ENCODE measurements around the gene ADAM10.
"Not testable (repeated sequence)": the region's sequence is repeated elsewhere in the genome, so short reads cannot be mapped to it uniquely, and the experiment has no call there.

The ADAM10 gene

DNA sequence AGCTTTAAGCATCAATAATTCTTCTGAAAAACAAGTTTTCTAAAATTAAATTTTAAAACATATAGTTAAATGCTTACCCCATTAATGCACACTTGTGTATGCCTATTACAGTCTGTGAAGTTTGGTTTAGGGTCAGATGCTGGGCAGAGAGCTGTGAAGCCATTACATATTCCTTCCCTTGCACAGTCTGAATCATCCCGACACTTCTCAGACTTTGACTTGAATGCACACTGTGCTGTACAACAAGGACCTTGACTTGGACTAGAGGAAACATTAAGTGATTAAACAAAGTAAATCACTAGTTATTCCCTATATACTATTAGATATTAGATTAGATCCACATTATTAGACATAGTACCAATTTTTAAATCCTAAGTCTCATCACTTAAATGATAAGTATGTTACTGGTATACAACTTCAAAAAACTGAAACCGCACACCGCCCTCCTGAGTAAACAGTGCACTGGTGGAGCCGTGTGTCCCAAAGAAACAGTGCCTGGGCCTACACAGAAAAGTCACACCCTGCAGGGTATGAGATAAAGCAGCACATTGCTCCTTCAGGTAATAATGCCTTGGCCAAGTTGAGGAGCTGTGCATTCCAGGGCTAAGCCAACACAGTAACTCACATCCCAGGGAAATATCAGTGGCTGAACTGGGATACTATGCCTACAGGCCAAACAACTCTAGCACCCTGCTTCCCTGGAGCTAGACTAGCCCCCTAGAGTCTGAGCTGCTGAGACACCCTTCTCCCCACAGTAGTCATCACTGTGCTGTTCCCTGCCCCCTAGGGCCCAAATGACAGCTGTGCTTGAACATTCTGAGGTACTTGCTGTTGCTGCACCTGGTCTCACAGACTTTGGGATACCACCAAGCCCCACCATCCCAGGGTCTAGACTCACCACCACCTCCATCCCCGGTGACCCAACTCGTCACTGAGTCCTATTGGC lies 137.5 kb downstream of the ADAM10 start:
- DNase-seq (ENCODE audit: low read depth in 2 of 2, low spot score in 1 of 2) = no peak

DNA sequence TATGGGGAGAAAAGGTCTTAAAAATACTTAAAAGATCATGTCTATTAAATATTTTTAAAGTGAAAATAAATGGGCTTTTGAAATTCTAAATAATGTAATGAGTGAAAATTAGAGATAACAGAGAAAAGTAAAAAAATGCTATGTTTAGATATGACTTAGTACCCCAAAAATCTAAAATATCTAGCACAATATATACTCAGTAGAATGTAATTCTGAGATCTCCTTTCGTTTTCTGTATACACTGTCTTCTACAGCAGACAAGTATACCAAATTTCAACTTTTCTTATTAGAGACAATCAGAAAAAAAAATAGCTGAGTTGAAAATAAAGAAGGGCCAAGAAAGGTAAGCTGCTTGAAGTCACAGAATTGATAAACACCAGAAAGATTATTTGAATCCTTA lies 140.8 kb downstream of the ADAM10 start:
- no peak for DNase-seq (ENCODE audit: low read depth in 2 of 2, low spot score in 1 of 2)

DNA sequence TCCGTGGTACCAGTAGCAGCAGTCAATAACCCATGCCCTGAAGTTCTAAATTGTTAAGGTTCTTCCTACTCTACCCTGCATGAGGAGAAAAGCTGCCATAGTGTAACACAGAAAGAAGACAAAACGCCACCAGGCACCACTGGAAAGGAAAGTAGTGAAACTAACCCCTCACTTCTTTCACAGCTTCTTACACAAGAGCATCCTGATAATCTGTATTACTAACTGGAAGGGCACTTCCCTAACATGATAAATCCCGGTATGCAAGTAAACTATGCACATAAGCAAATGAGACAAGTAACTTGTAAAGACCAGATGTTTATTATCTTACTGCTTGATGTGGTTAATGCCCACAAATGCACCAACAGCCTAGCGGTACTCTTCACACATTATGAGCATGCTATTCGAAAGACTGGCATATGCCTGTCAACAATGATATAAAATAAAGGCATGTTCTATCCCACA lies 141.3 kb downstream of the ADAM10 start:
- DNase-seq (ENCODE audit: low read depth in 2 of 2, low spot score in 1 of 2) = no peak

DNA sequence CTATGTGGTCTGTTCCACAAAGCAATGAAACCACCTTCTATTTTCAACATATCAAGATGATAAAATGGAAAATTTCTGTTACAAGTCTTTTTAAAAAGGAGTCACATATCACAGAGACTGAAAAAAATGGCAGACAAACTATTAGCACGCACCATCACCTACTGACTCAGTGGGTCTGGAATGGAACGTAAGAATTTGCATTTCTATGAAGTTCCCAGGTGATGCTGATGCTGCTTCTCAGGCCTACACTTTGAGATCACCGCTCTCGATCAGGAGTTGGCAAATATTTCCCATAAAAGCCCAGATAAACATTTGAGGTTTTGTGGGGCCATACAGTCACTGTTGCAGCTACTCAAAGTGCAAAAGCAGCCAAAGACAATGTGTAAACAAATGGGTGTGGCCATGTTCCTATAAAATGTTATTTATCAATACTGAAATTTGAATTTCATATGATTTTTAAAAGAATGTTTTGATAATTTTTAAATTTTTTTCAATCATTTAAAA lies 142.9 kb downstream of the ADAM10 start:
- no peak for DNase-seq (ENCODE audit: low read depth in 2 of 2, low spot score in 1 of 2)

DNA sequence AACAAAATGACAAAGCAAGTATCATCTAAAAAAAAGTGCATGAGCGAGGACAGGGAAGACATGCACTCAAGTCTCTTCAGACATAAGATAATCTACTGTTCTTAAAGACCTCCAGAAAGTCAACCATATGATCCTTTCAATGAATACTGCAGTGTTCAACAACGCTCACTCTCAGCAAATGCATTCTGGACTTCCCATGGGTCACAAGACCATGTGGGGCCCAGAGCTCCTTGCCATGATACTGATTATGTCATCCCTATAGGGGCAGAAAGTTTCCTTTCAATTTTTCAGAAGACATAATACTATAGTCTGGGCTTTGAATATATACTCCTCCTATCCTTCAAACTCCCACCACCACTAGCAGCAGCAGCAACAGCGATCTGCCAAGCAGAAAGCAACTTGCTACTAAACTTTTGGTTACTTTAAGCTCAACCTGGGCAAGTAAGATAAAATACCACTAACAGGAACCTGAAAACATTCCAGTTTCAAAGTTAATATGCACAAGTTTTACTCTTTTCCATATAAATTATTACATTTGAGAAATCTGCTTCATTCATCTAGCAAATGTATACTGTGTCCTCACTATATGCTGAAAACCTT lies 143.5 kb downstream of the ADAM10 start:
- DNase-seq (ENCODE audit: low read depth in 2 of 2, low spot score in 1 of 2) = no peak

DNA sequence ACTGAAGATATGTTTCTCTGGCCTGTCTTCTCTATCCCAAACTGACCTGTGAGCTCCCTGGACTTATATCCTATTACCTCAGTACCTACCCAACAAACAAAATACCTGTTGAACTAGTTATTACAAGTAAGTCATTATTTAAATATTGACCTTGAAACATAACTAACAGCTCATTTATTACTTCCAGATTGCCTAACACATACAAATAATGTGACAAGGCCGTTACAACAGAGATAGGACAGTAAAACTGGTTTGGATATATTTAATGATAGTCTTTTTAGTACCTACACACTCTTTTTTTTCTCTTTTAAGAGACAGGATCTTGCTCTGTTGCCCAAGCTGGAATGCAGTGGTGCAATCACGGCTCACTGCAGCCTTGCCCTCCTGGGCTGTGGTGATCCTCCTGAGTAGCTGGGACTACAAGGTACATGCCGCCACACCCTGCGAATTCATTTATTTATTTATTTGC lies 145.0 kb downstream of the ADAM10 start:
- DNase-seq (ENCODE audit: low read depth in 2 of 2, low spot score in 1 of 2) = no peak

DNA sequence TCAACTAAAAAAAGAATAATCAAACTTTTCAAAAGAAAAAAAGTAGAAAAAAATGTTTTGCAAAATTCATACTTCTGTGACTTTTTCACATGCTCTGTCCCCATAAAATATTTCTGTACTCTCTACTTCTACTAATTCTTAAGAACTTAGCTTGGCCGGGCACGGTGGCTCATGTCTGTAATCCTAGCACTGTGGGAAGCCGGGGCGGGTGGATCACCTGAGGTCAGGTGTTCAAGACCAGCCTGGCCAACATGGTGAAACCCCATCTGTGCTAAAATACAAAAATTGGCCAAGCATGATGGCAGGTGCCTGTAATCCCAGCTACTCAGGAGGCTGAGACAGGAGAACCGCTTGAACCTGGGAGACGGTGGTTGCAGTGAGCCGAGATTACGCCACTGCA lies 145.6 kb downstream of the ADAM10 start:
- DNase-seq (ENCODE audit: low read depth in 2 of 2, low spot score in 1 of 2) = not testable (repeated sequence)

DNA sequence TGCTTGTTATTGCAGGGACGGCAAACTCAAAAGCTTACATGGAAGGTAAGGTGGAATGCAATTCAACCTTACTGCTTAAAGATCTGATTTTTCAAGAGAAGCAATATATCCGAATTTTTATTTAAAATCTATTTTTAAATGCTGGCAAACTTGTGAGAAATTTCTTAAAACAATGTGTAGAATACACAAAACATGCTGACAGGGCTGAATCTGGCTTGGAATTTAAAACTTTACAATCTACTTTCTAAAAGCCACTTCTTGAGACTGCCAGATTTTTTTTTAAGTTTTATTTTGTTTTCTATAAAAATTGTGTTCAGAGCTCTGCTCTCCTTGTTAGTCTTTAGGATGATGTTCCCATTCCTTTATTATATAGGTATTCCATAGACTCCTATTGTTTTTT lies 146.7 kb downstream of the ADAM10 start:
- DNase-seq (ENCODE audit: low read depth in 2 of 2, low spot score in 1 of 2) = no peak

DNA sequence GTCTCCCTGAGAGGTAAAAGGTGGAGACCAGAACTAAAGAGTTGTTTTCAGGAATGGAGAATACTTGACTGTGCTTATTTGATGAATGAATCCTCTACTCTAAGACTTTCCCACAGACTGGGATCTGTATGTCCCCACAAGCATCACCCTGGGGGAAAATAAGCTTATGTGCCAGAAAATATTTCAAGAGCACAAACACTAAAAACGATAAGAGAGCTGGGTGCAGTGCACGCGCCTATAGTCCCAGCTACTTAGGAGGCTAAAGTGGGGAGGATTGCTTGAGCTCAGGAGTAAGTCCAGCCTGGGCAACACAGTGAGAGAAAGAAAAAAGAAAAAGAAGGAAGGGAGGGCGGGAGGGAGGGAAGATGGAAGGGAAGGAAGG lies 150.7 kb downstream of the ADAM10 start:
- DNase-seq (ENCODE audit: low read depth in 2 of 2, low spot score in 1 of 2) = no peak

DNA sequence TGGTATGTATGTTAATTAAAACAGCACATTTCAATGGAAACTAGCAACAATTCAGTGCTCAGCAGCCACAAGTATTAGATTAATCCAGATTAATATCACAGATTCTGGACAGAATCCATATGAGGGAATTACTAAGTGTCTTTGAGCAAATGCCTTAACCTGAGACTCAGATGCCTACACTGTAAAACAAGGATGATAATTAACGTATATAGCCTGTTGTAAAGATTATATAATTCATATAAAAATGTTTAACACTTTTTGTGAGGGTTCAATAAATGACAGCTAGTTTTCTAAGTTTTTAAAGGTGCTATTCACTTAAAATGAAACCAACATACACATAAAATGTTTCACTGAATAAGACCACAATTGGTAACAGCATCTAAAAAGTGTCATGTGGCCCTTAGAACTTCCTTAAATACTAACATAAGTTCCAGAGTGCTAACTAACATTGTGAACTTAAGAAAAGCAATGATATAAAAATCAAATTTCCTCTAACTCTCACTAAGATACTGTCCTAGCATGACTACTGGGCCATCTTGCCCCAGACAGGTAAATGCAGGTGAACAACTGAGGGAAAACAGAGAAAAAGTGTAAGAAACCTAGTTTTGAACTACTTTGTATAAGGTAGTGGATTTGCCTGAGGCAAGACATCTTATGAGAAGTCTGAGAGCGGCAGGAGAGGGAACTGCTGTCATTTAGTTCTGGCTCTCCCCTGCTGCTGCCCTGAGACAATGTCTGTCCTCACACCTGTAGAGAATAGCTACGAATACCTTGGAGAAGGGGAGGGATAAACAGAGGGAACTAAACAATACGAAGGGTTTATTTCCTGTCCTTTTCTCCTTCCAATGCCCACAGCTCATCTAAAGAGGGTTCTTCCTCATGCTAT lies 151.3 kb downstream of the ADAM10 start:
- no peak for DNase-seq (ENCODE audit: low read depth in 2 of 2, low spot score in 1 of 2)

DNA sequence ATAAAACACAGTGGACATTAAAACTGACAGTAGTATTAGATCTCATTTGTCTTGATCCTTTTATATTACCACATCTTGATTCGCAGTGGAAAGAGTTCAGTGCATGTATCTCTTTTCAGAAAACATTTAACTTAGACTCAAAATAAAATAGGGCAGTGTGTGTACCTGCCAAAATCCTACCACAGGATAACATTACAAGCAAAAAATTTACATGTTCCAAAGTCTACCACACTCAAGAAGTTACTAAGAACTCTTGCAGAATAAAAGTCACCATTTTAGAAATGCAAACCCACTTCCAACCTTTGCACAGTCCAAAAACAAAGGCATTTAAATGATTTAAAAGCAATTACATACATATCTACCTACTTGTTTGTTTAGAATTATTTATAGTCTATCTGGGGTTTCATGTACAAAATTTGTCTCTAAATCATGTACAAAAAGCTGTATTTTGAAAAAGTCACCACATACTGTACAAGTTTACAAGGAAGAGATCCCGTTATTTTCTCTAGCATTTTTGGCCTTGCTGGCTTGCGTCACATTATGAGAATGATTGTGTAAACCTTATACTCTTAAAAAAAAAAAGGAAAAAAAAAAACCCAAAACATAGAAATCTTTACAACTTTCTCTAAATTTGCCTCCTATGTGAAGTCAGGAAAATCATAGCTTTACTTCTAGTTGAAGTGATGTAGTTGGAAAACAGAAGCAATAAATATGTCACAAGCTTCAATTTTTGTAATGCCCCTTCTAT lies 153.8 kb downstream of the ADAM10 start:
- DNase-seq (ENCODE audit: low read depth in 2 of 2, low spot score in 1 of 2) = no peak

DNA sequence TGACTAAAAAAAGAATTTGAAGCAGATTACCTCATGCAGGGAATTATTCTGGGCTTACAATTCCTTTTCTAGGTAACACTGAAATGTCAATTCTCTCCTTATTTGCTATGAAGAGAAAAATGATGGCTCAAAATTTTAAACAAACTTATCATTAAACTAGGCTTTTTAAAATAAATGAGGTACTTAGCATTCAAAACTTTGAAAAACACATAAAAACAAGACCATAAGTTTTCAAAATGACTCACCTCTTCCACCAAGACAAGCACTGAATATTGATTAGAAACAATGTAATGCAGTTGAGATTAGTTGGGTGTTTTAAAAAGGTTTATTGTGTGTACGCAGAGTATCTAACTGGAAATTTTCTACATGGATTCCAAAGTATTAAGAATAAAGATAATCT lies 154.6 kb downstream of the ADAM10 start:
- DNase-seq (ENCODE audit: low read depth in 2 of 2, low spot score in 1 of 2) = no peak

DNA sequence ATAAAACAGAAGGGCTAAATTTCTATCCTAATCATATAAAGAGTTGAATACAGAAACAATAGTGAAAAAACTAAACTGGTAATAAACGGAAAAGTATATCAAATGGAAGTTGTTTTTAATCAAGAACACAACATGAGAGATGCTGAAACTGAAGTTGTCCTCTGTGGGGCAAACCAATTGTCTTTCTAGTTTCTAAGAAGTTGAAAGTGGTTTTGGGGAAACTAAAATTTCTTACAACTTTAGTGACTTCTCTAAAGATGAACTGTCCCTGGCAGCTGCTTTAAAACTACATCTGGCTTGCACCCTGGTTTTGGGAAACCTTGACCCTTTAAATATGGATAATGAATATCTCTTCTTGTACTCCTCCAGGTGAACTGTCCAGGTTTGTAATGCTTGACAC lies 155.6 kb downstream of the ADAM10 start:
- no peak for DNase-seq (ENCODE audit: low read depth in 2 of 2, low spot score in 1 of 2)

DNA sequence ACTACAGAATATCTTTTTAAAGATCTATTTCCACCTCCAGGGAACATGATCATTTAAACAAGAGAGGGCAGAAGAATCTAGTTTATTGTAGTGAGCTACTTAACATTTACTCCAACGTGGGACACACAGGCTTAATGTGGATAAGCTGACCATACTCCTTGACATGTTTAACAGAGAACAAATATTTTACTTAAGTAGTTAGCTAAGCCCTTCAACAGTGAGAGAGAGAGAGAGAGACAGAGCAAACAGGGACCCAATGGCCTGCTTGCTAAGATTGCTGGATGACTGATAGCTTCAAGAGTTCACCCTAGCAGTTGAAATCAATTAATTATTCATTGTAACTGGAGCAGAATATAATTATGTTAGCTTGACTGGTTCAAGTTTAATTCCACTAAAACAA lies 158.6 kb downstream of the ADAM10 start:
- no peak for DNase-seq (ENCODE audit: low read depth in 2 of 2, low spot score in 1 of 2)

DNA sequence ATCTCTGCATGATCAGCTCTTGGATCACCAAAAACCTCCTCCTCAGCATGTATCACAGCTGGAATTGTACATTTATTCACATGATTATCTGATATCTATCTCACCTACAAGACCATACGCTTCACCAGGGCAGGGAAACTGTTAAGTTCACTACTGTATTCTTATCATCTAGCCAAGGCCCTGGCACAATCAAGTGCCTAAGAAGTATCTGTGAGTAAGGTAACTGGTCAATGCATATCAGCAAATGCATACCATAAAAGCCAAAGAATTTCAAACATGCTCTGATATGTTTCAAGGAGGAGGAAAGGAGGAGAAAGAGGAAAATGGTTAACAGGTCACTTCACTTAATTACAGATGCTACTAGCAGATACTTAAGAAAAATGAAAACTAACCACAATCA lies 159.3 kb downstream of the ADAM10 start:
- DNase-seq (ENCODE audit: low read depth in 2 of 2, low spot score in 1 of 2) = no peak

DNA sequence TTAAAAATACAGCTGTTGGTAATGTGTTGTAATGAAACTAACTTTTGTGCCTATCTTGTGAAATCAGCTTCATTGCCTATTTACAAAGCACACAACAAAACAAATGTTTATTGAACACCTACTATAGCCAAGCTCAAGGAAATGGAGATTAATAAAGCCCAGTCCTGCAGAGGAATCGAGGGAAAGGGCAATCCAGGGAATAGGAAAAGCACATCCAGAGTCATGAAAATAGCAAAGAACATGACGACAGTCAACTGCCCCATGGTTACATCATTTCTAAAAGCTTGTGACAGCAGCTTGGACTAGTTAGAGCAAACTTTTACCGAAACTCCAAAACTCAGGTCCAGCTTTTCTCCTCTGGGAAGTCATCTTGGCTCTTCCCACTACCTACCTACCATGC lies 160.5 kb downstream of the ADAM10 start:
- DNase-seq (ENCODE audit: low read depth in 2 of 2, low spot score in 1 of 2) = no peak

DNA sequence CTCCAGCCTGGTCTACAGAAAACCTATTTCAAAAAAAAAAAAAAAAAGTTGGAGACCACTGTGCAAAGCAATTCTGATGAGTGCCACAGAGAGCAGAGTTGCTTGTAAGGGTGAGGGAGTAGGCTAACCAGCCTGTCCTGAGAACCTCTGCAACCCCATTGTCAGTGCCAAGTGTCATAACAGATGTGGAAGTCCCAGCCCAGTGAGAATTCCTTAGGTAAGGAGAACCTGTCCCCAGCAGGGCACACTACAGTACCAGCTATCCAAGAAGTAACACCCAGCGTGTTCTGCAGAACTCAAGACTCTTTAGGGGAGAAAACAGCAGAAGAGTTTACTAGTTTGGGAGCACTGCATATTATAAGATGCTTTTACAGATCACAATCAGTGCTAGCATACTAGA lies 161.4 kb downstream of the ADAM10 start:
- no peak for DNase-seq (ENCODE audit: low read depth in 2 of 2, low spot score in 1 of 2)

DNA sequence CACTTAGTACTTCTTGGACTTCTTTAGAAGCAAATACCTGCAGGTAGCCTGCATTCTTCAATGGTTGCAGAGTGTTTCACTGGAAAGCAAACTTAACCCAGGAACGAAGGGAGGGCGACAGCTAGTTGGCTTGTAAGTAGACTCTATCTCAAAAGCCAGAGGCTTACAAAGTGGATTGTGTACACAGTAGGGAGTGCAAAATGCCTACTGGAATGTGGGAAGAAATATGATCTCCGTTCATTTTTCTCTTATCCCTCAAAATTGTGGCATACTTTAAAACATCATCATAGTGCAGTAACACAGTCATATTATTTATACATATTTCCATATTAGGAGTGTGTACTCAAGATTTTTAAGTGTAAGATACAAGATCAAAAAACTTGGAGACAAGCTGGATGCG lies 162.0 kb downstream of the ADAM10 start:
- DNase-seq (ENCODE audit: low read depth in 2 of 2, low spot score in 1 of 2) = no peak

DNA sequence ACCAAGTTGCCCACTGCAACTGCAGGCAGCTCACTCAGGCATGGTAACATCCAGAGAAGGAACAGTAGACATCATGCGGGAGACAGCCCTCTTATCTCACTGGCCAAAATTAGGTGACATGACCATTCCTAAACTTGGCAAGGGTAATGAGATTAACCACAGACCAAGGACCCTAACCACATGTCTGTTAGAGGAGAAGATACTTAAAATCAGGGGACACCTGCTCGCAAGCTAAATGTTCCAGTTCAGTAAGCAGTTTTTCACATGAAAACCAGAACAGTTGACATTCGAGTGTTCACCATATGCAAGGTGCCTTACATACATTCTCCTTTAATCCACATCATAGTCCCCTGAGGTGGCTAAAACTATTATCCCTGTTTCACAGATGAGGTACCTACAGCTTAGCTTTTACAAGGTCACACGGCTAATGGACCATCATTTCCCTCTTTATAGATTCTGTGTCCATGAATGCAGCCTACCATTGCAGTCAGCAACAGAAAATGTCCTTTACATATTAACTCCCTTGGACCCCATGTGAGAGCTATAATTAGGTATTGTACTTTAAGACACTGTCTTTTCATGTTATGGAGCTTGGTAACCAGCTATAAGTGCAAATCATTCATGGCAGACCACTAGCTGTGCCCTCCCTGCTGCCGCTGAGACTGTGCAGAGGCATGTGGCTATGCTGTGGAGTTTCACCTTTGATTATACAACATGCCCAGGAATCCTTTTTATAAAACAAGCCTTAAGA lies 163.6 kb downstream of the ADAM10 start:
- no peak for DNase-seq (ENCODE audit: low read depth in 2 of 2, low spot score in 1 of 2)
